Measurements from ENCODE around the gene CRYBG2. TPM values are rescaled to one million over a fixed set of nuclear protein-coding genes. Genes with fewer than 3 reads are reported as not detected.

Gene CRYBG2
- total and polyA plus RNA-seq, 2 of the 13 experiments (the other 11 are each of a cell fraction or from before 2014, with no cell fraction given) = 1.3 to 2.9 TPM

- peak; percentile 88 for TF ChIP-seq STAG1 (CRISPR knock-in tag; IDR thresholded peaks at IDR 0.05)
- TF ChIP-seq NR2F6 (IDR thresholded peaks at IDR 0.05) = no peak
- TF ChIP-seq NR2F6 (CRISPR knock-in tag; IDR thresholded peaks at IDR 0.05) = peak; percentile 39; the same call in 1 of the 2 replicates
- no peak for TF ChIP-seq ZSCAN22 (CRISPR knock-in tag; IDR thresholded peaks at IDR 0.05)
- TF ChIP-seq HMGXB4 (CRISPR knock-in tag; IDR thresholded peaks at IDR 0.05; ENCODE audit: borderline replicate concordance in 1 of 2, low read depth in 1 of 2) = peak; percentile 53 to 76; a peak in 3 of 4 replicates
- no peak for TF ChIP-seq SKIL (CRISPR knock-in tag; IDR thresholded peaks at IDR 0.05; ENCODE audit: borderline replicate concordance)
- TF ChIP-seq TBP (CRISPR knock-in tag; IDR thresholded peaks at IDR 0.05) = no peak
- TF ChIP-seq ZNF878 (CRISPR knock-in tag; IDR thresholded peaks at IDR 0.05) = no peak
- TF ChIP-seq ARID5B (CRISPR knock-in tag; IDR thresholded peaks at IDR 0.05) = peak; percentile 55; the same call in 1 of the 2 replicates
- peak; percentile 55 for TF ChIP-seq ELF1 (CRISPR knock-in tag; IDR thresholded peaks at IDR 0.05)
- peak; percentile 60; the same call in 1 of the 2 replicates for TF ChIP-seq ZBTB38 (CRISPR knock-in tag; IDR thresholded peaks at IDR 0.05)
- TF ChIP-seq MYNN (CRISPR knock-in tag; IDR thresholded peaks at IDR 0.05; ENCODE audit: low read depth) = 0 out of 2 replicates have a peak, but pooled peaks have one; percentile 42
- TF ChIP-seq ARNT2 (CRISPR knock-in tag; IDR thresholded peaks at IDR 0.05; ENCODE audit: low read depth) = no peak
- no peak for TF ChIP-seq ZSCAN12 (CRISPR knock-in tag; IDR thresholded peaks at IDR 0.05)
- TF ChIP-seq TSC22D2 (CRISPR knock-in tag; IDR thresholded peaks at IDR 0.05; ENCODE audit: borderline replicate concordance) = 0 out of 2 replicates have a peak, but pooled peaks have one; percentile 46
- peak; percentile 26; the same call in 1 of the 2 replicates for TF ChIP-seq KDM4B (CRISPR knock-in tag; IDR thresholded peaks at IDR 0.05)
- TF ChIP-seq ZFP36 (IDR thresholded peaks at IDR 0.05; ENCODE audit: borderline replicate concordance, low read depth, low read length, partially characterized antibody) = peak; percentile 29
- peak; percentile 33; the same call in 1 of the 2 replicates for TF ChIP-seq SOX5 (CRISPR knock-in tag; IDR thresholded peaks at IDR 0.05; ENCODE audit: borderline replicate concordance)
Observed at GRCh38 chr1:26363549-26364448, 9.9 kb upstream of the CRYBG2 start (continued).
